Suprapubic skin (tissue), 4 donors: ENCODE data around the gene C5orf63.

ENCODE experiments used
- EP300 ChIP-seq: sonication (generic); formaldehyde crosslinking; IDR thresholded peaks from one replicate; pipeline ENCODE4 v1.6.1; 2017; ENCODE audit warnings: antibody characterized with exemption
- POLR2AphosphoS5 ChIP-seq, 3 donors: sonication (generic); formaldehyde crosslinking; IDR thresholded peaks; one replicate each; pipeline ENCODE4 v1.6.1; 2017; ENCODE audit warnings: antibody characterized with exemption in 3 of 3
- TF ChIP-seq, protein P1 (sequence below), 2 donors: fragments of 200-600 bp in 1 of 2; fragments of 450-650 bp in 1 of 2; sonication (generic) in 1 of 2; IDR thresholded peaks; one replicate each; pipeline ENCODE4 v1.5.1; 2016 to 2019; ENCODE audit warnings: antibody characterized with exemption in 2 of 2, mild to moderate bottlenecking in 1 of 2, moderate library complexity in 1 of 2

DNA sequence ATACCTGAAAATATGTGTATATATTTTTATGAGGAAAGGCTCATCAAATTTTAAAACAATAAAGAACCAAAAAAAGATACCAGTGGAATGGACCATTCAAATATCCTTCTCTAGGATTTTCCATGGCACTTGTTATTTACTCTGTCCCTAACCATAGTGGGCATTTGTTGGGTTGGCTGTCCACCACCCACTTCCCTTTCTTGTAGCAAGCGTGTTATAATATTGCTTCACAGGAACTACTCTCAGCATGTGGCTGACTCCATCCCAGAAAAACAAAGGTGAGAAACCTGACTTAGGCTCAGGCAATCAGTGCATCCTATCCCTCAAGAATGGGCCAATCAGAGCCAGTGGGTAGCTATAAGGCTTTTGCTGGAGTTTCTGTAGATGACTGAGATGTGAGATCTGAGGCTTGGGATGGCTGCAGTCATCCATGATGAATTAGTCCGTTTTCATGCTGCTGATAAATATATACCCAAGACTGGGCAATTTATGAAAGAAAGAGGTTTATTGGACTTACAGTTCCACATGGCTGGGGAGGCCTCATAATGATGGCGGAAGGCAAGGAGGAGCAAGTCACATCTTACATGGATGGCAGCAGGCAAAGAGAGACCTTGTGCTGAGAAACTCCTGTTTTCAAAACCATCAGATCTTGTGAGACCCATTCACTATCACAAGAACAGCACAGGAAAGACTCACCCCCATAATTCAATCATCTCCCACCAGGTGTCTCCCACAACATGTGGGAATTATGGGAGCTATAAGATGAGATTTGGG is 17.2 kb downstream of the C5orf63 start:
- TF ChIP-seq, protein P1, sequence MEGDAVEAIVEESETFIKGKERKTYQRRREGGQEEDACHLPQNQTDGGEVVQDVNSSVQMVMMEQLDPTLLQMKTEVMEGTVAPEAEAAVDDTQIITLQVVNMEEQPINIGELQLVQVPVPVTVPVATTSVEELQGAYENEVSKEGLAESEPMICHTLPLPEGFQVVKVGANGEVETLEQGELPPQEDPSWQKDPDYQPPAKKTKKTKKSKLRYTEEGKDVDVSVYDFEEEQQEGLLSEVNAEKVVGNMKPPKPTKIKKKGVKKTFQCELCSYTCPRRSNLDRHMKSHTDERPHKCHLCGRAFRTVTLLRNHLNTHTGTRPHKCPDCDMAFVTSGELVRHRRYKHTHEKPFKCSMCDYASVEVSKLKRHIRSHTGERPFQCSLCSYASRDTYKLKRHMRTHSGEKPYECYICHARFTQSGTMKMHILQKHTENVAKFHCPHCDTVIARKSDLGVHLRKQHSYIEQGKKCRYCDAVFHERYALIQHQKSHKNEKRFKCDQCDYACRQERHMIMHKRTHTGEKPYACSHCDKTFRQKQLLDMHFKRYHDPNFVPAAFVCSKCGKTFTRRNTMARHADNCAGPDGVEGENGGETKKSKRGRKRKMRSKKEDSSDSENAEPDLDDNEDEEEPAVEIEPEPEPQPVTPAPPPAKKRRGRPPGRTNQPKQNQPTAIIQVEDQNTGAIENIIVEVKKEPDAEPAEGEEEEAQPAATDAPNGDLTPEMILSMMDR (IDR thresholded peaks at IDR 0.05) = no peak
- TF ChIP-seq POLR2AphosphoS5 (IDR thresholded peaks at IDR 0.05) = no peak
- TF ChIP-seq EP300 = no peak
